H7 (cell line): ENCODE measurements around the gene CSTPP1. TPM values are rescaled to one million over a fixed set of nuclear protein-coding genes. Genes with fewer than 3 reads are reported as not detected.
"Not testable (repeated sequence)": the region's sequence is repeated elsewhere in the genome, so short reads cannot be mapped to it uniquely, and the experiment has no call there.

ENCODE experiments used
- DNase-seq: peaks from one replicate; pipeline ENCODE4 v3.0.0; 2012
- H3K27me3 ChIP-seq: 2 replicates; pipeline ENCODE4 v1.6.0; 2011; ENCODE audit warnings: mild to moderate bottlenecking, low read length; ENCODE audit not compliant: control insufficient read depth, insufficient read depth
- H3K36me3 ChIP-seq: replicated peaks from 2 replicates; pipeline ENCODE4 v1.5.1; 2011; ENCODE audit warnings: low read length; ENCODE audit not compliant: control insufficient read depth, insufficient read depth
- H3K4me3 ChIP-seq: 2 replicates; pipeline ENCODE4 v1.5.1; 2011; ENCODE audit warnings: low read depth, mild to moderate bottlenecking, control low read depth, low read length, moderate library complexity; ENCODE audit not compliant: insufficient read depth
- total RNA-seq: library from RNA; depleted of rRNA; stranded (reverse); fragments of >200 nt; shearing (Covaris generic); gene quantifications from 2 replicates; pipeline ENCODE4 v1.2.3, GENCODE V29; 2014

The CSTPP1 gene
- total RNA-seq, 1 experiment from 2014 or later = 29.3 TPM

DNA sequence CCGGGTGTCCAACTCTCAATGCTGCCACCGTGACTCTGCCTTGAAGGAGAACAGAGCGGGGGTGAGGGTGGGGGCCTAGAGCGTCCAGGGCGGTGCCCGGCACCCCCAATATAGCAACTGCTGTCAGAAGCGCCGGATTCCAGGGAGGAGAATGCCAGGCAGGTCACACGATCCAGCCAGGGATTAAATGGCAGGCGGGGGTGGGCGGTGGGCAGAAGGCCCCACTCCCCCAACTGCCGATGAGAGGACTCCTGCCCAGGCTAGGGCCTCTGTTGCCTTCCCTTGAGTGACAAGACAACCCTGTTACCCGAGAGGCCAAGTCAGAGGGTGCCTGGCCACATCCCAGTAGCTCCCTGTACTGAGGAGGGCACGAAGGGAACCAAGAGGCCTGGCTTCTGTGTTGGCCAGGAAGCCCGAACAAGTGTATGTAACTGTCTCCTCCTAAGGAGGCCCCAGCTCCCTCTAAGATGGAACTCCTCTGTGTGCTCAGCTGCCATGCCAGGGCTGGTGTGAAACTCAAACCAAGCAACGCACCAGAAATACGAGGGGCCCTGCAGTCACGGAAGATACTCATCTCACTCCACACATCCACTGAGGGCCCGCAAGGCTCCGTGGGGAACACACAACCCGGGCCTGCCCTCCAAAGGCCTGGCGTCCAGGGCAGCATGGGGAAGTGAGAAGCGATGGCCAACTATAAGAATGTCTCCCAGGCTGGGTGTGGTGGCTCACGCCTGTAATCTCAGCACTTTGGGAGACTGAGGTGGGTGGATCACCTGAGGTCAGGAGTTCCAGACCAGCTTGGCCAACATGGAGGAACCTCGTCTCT is 246.7 kb downstream of the CSTPP1 start:
- peaks cover 6% of the 10 kb centered on the region for H3K27me3 ChIP-seq
- H3K36me3 ChIP-seq = peaks cover 13% of the 10 kb centered on the region
- peak; percentile 43 for DNase-seq
- H3K4me3 ChIP-seq = no peak overlapping the region

DNA sequence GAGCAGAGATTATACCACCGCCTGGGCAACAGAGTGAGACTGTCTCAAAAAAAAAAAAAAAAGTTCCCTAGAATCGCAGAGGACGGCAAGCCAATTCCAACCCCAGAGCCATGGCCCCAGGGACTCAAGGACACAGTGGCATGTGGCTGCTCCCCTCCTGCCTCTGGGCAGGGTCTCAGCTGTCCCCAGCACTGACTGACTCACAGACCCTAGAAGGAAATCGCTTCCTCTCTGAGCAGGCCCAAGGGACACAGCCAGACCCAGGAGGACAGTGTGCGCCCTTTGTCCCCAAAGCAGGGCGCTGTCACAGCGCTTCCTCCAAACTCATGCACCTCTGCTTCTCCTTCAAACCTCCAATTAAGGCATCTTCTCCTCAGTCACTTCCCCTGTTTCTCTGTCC is 247.4 kb downstream of the CSTPP1 start:
- peaks cover 7% of the 10 kb centered on the region for H3K27me3 ChIP-seq
- DNase-seq = no peak
- no peak overlapping the region for H3K4me3 ChIP-seq
- H3K36me3 ChIP-seq = peaks cover 13% of the 10 kb centered on the region

DNA sequence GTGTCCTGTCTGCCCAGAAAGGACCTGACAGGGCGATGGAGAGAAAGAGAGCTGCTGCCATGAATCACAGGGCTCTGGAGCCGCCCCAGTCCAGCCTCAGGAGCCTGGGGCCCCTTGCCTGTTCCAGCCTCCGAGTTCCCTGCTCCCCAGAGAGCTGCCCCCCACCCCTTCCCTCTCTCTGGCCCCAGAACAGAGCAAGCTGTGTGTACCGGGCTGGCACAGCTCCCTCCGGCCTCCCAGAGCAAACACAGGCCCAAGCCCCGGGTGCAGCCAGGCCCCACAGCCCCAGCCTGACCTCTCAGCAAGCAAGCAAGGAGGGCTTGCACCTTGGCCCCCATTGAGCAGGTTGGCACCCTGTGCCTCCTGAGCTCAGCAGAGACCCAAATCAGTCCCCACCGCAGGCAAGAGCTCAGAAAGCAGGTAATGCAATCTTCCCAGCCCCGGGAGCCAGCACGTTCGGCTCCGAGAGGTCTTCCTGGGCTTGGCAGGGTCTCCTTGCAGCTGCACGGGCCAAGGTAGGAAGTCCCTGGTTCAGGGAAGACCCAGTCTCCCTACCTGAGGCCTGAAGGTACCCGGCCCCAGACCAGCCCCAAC is 248.2 kb downstream of the CSTPP1 start:
- H3K4me3 ChIP-seq = peak overlapping the region; percentile 79

DNA sequence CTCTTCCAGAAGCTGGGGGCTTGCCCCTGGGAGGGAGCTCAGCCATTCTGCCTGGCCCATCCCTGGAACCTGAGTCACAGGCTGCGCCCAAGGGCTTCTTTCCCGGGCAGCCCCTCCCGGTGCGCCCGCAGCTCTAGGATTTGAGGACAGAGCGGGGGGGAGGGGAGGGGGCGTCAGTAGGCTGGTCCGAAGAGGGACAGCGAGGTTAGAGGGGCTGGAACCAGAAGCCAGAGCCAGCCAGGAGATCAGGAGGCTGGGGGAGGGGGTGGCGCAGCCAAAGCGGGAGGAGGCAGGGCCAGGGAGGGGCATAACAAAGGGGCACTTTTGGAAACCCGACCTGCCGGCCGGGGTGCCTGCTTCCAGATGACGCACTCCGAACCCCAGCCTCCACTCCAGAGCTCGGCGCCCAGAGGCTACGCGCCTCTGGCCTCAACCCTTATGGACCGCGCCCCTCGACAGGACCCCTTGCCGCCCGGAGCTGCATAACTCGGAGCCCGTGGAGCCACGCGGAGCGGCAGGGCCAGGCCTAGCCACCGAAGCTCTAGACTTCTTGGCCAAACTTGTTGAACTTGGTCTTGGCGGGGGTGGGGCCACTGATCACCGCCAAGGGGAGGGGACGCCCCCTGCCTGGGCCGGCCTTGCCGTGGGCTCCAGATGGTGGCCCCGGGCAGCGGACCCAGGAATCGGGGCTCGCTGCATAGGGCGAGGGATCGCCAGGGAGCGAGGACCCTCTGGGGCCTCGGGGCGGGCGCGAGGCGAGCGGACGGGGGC is 248.9 kb downstream of the CSTPP1 start:
- DNase-seq = peak; percentile 97
- Histone ChIP-seq H3K27me3 (peaks cover 7% of the 10 kb centered on the region), H3K36me3 (peaks cover 4% of the 10 kb centered on the region), H3K4me3 (peak overlapping the region; percentile 79)

More for the DNA sequence above, 248.2 kb downstream of the CSTPP1 start:
- peaks cover 6% of the 10 kb centered on the region for H3K36me3 ChIP-seq
- peak; percentile 74 for DNase-seq
- peaks cover 7% of the 10 kb centered on the region for H3K27me3 ChIP-seq

DNA sequence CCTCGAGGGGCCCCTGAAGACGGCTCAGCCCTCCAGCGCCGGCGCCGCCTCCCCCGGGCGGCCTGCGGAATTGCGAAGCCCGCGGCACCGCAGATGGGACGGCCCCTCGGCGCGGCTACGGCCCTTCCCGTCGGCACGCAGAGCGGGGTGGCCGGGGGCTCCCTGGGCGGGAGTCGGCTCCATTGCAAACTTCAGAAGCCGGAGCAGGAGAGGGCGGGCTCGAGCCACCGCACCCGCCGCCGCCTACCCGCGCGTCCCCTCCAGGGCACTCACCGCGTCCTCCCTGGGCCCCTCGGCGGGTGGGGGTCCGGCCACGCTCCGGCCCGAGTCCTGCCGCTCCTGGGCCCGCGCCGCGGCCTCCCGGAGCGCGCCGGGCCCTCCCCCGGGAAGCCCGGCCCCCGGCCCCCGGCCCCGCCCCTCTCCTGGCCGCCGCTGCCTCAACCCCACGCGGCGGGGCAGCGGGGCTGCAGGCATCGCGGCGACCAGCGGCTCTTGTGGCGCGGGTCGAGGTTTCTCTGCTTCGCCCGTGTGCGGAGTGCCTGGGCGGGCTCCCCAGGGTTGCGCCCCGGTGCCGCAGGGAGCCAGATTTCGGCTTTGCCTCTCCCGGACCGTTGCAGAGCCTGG is 249.6 kb downstream of the CSTPP1 start, which contains the start of gene PACSIN3:
PACSIN3 (minus strand) TSS at position 359 of the 624 bp plus-strand sequence. CDS start 3,707 bp downstream, outside the sequence.
- Histone ChIP-seq H3K36me3 (peaks cover 4% of the 10 kb centered on the region), H3K4me3 (peak within 1 kb of the TSS; percentile 79), H3K27me3 (peaks cover 7% of the 10 kb centered on the region)
- DNase-seq = peak; percentile 92

DNA sequence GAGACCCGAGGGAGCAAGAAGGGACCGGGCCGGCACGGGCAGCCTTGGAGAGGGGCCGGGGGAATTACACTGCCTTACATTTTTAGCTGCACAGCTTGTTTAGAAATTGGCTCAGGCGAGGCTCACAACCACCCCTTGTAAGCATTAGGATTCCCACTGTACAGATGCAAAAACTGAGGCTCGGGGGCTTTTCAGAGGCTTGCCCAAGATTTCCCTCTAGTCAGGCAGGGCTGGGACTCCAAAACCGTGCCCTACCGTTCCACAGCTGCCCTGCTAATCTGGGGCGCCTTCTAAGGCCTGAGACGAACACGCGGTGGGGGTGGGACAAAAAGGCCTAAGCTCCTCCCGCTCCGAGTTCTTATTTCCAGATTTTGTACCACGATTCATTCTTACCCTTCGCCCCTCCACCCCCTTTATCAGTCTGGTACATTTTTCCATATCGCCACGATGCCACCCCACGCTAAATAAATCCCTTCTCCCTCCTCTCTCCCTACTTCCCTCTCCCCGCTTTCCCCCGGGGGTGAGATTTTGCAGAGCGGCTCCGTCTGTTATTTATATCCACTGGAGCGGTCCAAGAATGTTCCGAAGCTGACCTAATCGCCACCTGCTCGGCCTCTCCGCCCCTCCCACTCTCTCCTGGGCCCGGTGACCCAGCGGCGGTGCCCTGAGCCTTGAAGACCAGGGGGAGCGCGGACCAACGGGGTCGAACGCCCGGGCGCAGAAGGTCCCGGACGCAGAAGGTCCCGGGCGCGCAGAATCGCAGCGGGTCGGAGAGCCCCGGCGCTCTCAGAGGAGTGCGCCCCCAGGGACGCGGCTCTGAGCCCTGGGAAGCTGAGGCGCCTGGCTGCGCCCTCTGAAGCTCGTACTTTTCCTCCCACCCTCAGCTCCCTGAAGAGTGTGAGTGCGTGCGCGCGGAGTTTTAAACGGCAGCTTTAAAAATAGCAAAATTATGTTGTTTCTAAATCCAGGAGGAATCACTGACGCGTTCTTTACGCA is 250.4 kb downstream of the CSTPP1 start:
- peaks cover 7% of the 10 kb centered on the region for H3K27me3 ChIP-seq
- H3K4me3 ChIP-seq = peak overlapping the region; percentile 79
- peak; percentile 85 for DNase-seq
- peaks cover 4% of the 10 kb centered on the region for H3K36me3 ChIP-seq

DNA sequence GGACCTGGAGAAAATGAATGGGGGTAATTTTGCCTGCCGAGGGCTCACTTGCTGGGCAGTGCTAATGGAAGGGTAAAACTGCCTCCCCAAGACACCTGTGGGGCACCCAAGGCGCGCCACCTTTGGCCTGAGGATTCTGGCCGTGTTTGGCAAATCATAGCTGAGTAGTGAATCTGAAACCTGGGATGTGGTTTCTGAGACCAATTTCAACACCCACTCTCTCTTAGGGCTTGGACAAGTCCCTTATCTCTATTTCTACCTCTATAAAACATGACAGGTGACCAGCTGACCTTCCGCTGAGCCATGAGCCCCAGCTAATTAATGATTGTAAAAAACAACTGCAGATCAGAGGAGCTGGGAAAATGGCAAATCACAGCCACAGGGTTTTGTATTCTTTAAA is 251.2 kb downstream of the CSTPP1 start:
- peak overlapping the region; percentile 79 for H3K4me3 ChIP-seq
- peaks cover 3% of the 10 kb centered on the region for H3K36me3 ChIP-seq
- peaks cover 7% of the 10 kb centered on the region for H3K27me3 ChIP-seq
- peak; percentile 40 for DNase-seq

DNA sequence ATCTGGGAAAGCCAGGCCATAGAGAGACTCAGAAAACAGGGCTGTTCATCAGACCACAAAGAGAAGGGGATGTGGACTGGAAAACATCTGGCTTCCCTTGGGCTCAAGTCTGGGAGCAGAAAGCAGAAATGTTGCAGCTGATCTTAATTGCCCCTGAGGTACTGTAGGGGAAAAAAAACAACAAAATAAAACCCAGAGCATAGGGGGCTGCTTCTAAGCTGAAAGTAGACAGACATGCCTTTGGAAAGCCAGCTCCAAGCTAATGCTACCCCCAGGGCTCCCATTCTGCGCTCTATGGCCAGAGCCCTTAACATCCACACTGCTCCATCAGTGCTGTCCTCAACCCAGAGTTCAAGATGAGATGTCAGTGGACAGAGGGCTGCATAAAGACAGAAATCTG is 251.7 kb downstream of the CSTPP1 start:
- peaks cover 7% of the 10 kb centered on the region for H3K27me3 ChIP-seq
- DNase-seq = peak; percentile 19
- H3K36me3 ChIP-seq = peaks cover 3% of the 10 kb centered on the region
- H3K4me3 ChIP-seq = no peak overlapping the region

DNA sequence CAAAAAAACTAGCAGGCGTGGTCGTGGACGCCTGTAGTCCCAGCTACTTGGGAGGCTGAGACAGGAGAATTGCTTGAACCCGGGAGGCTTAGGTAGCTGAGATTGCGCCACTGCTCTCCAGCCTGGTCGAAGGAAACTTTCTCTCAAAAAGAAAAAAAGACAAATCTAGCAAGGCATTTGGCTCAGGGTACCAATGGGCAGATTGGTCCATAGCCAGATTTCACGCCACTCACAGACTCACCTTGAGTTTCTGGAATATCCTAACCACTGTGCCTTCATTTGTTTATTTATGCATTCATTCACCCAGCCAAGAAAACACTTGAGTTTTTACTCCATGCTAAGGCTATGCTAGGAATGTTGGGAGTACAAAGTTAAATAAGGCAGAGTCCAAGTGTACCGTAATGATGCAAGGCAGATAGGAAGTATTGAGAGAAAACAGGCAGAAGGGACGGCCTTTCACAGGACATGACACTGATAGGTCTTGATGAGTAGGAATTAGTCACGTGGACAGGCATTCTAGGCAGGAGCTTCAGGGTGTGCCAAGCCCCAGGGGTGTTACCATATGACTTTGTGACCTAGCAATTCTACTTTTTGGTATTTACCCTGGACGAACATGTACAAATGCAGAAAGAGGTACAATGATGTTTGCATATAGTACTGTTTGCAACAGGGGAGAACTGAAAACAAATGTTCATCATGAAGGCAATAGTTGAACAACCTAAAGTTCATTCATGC is 252.7 kb downstream of the CSTPP1 start:
- Histone ChIP-seq H3K36me3 (no peaks in the 10 kb centered on the region), H3K4me3 (no peak overlapping the region), H3K27me3 (peaks cover 7% of the 10 kb centered on the region)
- DNase-seq = peak; percentile 7

DNA sequence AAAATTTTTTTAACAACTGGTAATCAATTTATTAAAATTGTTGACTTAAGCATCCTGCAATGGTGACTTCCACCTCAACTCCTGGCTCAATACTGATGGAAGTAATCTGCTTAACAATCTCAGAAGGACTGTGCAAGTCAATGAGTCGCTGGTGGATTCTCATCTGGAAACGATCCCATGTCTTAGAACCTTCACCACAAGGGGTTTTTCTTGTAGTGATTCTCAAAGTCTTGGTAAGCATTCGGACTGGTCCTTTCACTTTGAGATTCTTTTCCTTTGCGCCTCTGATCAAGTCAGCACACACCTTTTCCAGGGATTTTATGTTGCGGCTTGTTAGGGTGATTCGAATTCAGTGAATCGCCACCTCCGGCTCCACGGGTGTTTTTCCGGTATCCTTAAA is 254.6 kb downstream of the CSTPP1 start:
- not testable (repeated sequence) for H3K4me3 ChIP-seq, H3K36me3 ChIP-seq, H3K27me3 ChIP-seq, DNase-seq

DNA sequence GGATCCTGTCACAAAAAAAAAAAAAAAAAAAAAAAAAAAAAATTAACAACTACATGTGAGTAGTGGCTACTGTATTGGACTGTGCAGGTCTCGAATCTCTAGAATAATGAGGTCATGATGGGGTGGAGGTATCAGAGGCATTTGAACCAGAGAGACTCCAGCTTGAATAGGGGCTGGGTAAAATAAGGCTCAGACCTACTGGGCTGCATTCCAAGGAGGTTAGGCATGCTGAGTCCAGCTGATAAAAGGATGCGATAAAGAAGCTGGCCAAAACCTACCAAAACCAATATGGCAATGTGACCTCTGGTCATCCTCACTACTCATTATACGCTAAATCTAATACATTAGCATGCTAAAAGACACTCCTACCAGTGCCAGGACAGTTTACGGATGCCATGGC is 255.6 kb downstream of the CSTPP1 start:
- no peaks in the 10 kb centered on the region for H3K36me3 ChIP-seq
- peaks cover 5% of the 10 kb centered on the region for H3K27me3 ChIP-seq
- DNase-seq = no peak
- no peak overlapping the region for H3K4me3 ChIP-seq

DNA sequence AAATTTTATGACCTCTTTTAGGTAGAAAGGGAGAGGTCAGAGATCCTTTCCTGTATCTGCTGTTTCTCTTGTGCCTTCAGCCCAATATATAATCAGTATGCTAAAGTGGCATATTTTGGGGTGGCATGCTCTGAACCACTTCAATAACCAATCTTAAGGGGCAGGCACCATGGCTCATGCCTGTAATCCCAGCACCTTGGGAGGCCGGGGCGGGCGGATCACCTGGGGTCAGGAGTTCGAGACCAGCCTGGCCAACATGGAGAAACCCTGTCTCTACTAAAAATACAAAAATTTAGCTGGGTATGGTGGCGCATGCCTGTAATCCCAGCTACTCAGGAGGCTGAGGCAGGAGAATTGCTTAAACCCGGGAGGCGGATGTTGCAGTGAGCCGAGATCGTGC is 261.6 kb downstream of the CSTPP1 start:
- DNase-seq, H3K27me3 ChIP-seq: not testable (repeated sequence)

DNA sequence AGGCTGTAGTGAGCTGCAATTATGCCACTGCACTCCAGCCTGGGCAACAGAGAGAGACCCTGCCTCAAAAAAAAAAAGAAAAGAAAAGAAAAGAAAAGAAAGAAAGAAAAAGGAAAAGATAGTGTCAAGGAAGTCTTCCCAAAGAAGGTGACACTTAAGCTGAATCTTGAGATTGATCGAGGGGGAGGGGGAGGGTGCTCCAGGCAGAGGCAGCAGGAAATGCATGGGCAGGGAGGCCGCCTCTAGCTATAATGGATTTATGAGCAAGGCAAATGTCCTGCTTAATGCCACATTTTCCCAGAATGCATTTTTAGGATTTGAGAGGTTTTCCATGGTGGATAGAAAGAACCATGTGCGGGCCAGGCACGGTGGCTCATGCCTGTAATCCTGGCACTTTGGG is 264.5 kb downstream of the CSTPP1 start:
- DNase-seq = no peak
- Histone ChIP-seq H3K27me3 (no peaks in the 10 kb centered on the region), H3K36me3 (no peaks in the 10 kb centered on the region), H3K4me3 (no peak overlapping the region)

More for the DNA sequence above, 261.6 kb downstream of the CSTPP1 start:
- H3K4me3 ChIP-seq, H3K36me3 ChIP-seq: not testable (repeated sequence)
